Right lobe of liver (tissue), 6 donors: Measurements from ENCODE around the gene DLG2. TPM values are rescaled to one million over a fixed set of nuclear protein-coding genes. Genes with fewer than 3 reads are reported as not detected.

Experiments used
- ATAC-seq, 4 donors: fragments of 200-7000 bp; cut with Tn5 transposase; one replicate each; pipeline ENCODE4 v1.9.1; 2020; ENCODE audit warnings: mild to moderate bottlenecking in 4 of 4, moderate library complexity in 4 of 4
- DNase-seq, 3 donors: peaks; one replicate each; pipeline ENCODE4 v3.0.0-alpha.2; 2020
- H3K27ac ChIP-seq, 3 donors: fragments of 200-600 bp; one replicate each; pipeline ENCODE4 v1.8.0; 2022
- H3K27me3 ChIP-seq, 2 donors: fragments of 200-600 bp; one replicate each; pipeline ENCODE4 v1.8.0; 2022
- H3K36me3 ChIP-seq, 4 donors: fragments of 200-600 bp; sonication (generic) in 1 of 4; one replicate each; pipeline versions ENCODE4 v1.5.1 to v1.8.0; 2017 to 2022; ENCODE audit warnings: control low read depth in 1 of 4
- H3K4me1 ChIP-seq, 4 donors: fragments of 200-600 bp; sonication (generic) in 1 of 4; one replicate each; pipeline versions ENCODE4 v1.5.1 to v1.8.0; 2017 to 2022; ENCODE audit warnings: control low read depth in 1 of 4
- H3K4me3 ChIP-seq, 3 donors: fragments of 200-600 bp; one replicate each; pipeline ENCODE4 v1.8.0; 2022
- H3K9me3 ChIP-seq, 4 donors: fragments of 200-600 bp; sonication (generic) in 1 of 4; one replicate each; pipeline versions ENCODE4 v1.5.1 to v1.8.0; 2017 to 2022; ENCODE audit warnings: control low read depth in 1 of 4
- CTCF ChIP-seq, 4 donors: fragments of 200-600 bp in 3 of 4; fragments of 450-650 bp in 1 of 4; IDR thresholded peaks; one replicate each; pipeline versions ENCODE4 v1.5.1 to v1.8.0; 2016 to 2022; ENCODE audit warnings: antibody characterized with exemption in 4 of 4, mild to moderate bottlenecking in 2 of 4
- POLR2A ChIP-seq: fragments of 450-650 bp; IDR thresholded peaks from one replicate; pipeline ENCODE4 v1.6.1; 2017; ENCODE audit warnings: antibody characterized with exemption, mild to moderate bottlenecking
- WGBS: methylation state at CpG from one replicate; pipeline ENCODE4 v1.1.6; 2018; ENCODE audit warnings: low coverage, low lambda C conversion rate; ENCODE audit not compliant: insufficient coverage; ENCODE audit errors: missing lambda C conversion rate; 5-methylcytosine and 5-hydroxymethylcytosine counted together
- intact Hi-C, 2 donors: fragments of 100-400 bp; cut with DNase I; formaldehyde crosslinking; loops; one replicate each; pipeline versions ENCODE4 v1.11.2 to v1.14.1; 2022
- total RNA-seq, 6 experiments: library from RNA; depleted of rRNA in 2 of 6; stranded (reverse); fragments of >200 nt in 2 of 6; fragmentation: NEBNext Ultra II Directional in 3 of 6; extraction: Animal tissue kit (Norgen Biotek cat#: 25700) in 3 of 6; gene quantifications; one replicate each; pipeline versions ENCODE4 v1.1.0 to v1.2.4, GENCODE V29; 2016 to 2023
- donor health status: DM: no; HTN: yes; CAD: no.
- donor health status: DM: no; HTN: no; CAD: no.
- donor health status: DM: no; HTN: no; CAD: no.
- donor health status: DM: no; HTN: yes; CAD: no.
- donor health status: DM: no; HTN: yes; CAD: no.

DLG2 gene
- total RNA-seq, 6 experiments from 2014 or later: 1.2 to 6.4 (median 2.5) TPM

GRCh38 chr11:83609191-83609590, 2018.0 kb downstream of the DLG2 start:
- no peak overlapping the region for H3K4me3 ChIP-seq
- no peaks in the 10 kb centered on the region for H3K9me3 ChIP-seq
- H3K36me3 ChIP-seq: no peaks in the 10 kb centered on the region
- no peaks in the 10 kb centered on the region for H3K27me3 ChIP-seq
- DNase-seq (no peak), ATAC-seq (no peak)
- H3K4me1 ChIP-seq: no peaks in the 10 kb centered on the region
- no peak overlapping the region for H3K27ac ChIP-seq
- 66% methylated on average over 2 of the region's 2 CpGs for whole genome bisulfite sequencing
- TF ChIP-seq CTCF (IDR thresholded peaks at IDR 0.05): no peak
- TF ChIP-seq POLR2A: no peak
- intact Hi-C loops: no loop called here

DNA sequence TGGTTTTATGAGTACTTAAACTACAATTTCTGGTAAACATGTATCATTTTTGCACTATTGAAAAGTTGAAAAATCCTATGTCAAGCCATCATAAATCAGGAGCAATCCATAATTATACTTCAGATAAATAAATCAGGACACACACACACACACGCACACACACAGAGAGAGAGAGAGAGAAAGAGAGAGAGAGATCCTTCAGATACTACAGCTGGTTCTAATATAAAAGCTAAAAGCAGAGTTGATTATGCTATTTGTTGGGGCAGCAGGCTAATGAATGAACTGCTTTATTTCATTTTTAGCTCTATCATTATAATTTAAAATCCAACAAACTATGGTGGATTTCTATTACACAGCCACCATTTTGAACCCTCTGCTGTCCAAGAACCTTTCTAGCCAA, 2018.6 kb downstream of the DLG2 start:
- no peak for TF ChIP-seq POLR2A
- no peak for TF ChIP-seq CTCF (IDR thresholded peaks at IDR 0.05)
- Histone ChIP-seq H3K36me3 (no peaks in the 10 kb centered on the region), H3K4me1 (no peaks in the 10 kb centered on the region), H3K27me3 (no peaks in the 10 kb centered on the region), H3K27ac (no peak overlapping the region), H3K4me3 (no peak overlapping the region), H3K9me3 (no peaks in the 10 kb centered on the region)
- intact Hi-C loops: no loop called here
- DNase-seq (no peak), ATAC-seq (no peak)
- 85% methylated on average over 1 of the region's 1 CpG for WGBS

GRCh38 chr11:83601914-83602527, 2025.1 kb downstream of the DLG2 start:
- Histone ChIP-seq H3K36me3 (no peaks in the 10 kb centered on the region), H3K4me1 (no peaks in the 10 kb centered on the region), H3K4me3 (no peak overlapping the region), H3K27ac (no peak overlapping the region), H3K9me3 (no peaks in the 10 kb centered on the region), H3K27me3 (no peaks in the 10 kb centered on the region)
- ATAC-seq (no peak), DNase-seq (no peak)
- intact Hi-C loops: no loop called here
- TF ChIP-seq POLR2A (no peak), CTCF (IDR thresholded peaks at IDR 0.05) (no peak)
- WGBS: 80% methylated on average over 5 of the region's 5 CpGs

- 73% methylated on average over 7 of the region's 11 CpGs for WGBS
- no peak for TF ChIP-seq CTCF (IDR thresholded peaks at IDR 0.05)
- no peak for TF ChIP-seq POLR2A
- ATAC-seq (no peak), DNase-seq (no peak)
- Histone ChIP-seq H3K4me3 (no peak overlapping the region), H3K9me3 (no peaks in the 10 kb centered on the region), H3K36me3 (no peaks in the 10 kb centered on the region), H3K4me1 (no peaks in the 10 kb centered on the region), H3K27me3 (no peaks in the 10 kb centered on the region), H3K27ac (no peak overlapping the region)
- intact Hi-C loops: no loop called here
Measured at GRCh38 chr11:83601201-83601913, 2025.8 kb downstream of the DLG2 start.
